ENCODE data around the gene NYNRIN.
A peak's percentile ranks its signal among the peaks of the same experiment; 100 is the strongest.
"Not testable (repeated sequence)": the region's sequence is repeated elsewhere in the genome, so short reads cannot be mapped to it uniquely, and the experiment has no call there.

Gene NYNRIN

GRCh38 chr14:24398653-24399446, at the start of gene NYNRIN:
Gene NYNRIN, plus strand, starts transcription at chr14:24399003. Its CDS starts 244 bp downstream, at chr14:24399247.
- DNase-seq, result no peak

GRCh38 chr14:24349742-24350141, 49.1 kb upstream of the NYNRIN start:
- DNase-seq, result no peak

GRCh38 chr14:24351517-24351916, 47.3 kb upstream of the NYNRIN start:
- DNase-seq, result no peak

- DNase-seq, result no peak
Observed at GRCh38 chr14:24353559-24354481, 45.0 kb upstream of the NYNRIN start.

- not testable (repeated sequence) for DNase-seq
Observed at GRCh38 chr14:24354482-24354825, 44.3 kb upstream of the NYNRIN start.

- DNase-seq, result no peak
Observed at GRCh38 chr14:24355009-24355408, 43.8 kb upstream of the NYNRIN start.

- no peak for DNase-seq
Observed at GRCh38 chr14:24356208-24356607, 42.6 kb upstream of the NYNRIN start.

- DNase-seq, result no peak
Observed at GRCh38 chr14:24360281-24360680, 38.5 kb upstream of the NYNRIN start.

- no peak for DNase-seq
Observed at GRCh38 chr14:24361326-24361725, 37.5 kb upstream of the NYNRIN start.

- DNase-seq, result no peak
Observed at GRCh38 chr14:24362241-24362960, 36.4 kb upstream of the NYNRIN start.

GRCh38 chr14:24363401-24363800, 35.4 kb upstream of the NYNRIN start:
- DNase-seq, result no peak

- DNase-seq, result no peak
Observed at GRCh38 chr14:24364841-24365240, 34.0 kb upstream of the NYNRIN start.

GRCh38 chr14:24365600-24366412, 33.0 kb upstream of the NYNRIN start:
- peak; percentile 88 for DNase-seq

- no peak for DNase-seq
Observed at GRCh38 chr14:24366413-24366720, 32.4 kb upstream of the NYNRIN start.

GRCh38 chr14:24366721-24367513, 31.9 kb upstream of the NYNRIN start:
- peak; percentile 96 for DNase-seq

- DNase-seq, result peak; percentile 90
Observed at GRCh38 chr14:24367514-24368211, 31.1 kb upstream of the NYNRIN start, which contains the start of gene NFATC4. Gene NFATC4, plus strand, starts transcription at chr14:24368184. Its CDS starts 157 bp downstream, at chr14:24368341.

- no peak for DNase-seq
Observed at GRCh38 chr14:24368212-24368561, 30.6 kb upstream of the NYNRIN start.

- peak; percentile 78 for DNase-seq
Observed at GRCh38 chr14:24368562-24369252, 30.1 kb upstream of the NYNRIN start.

- no peak for DNase-seq
Observed at GRCh38 chr14:24369463-24369862, 29.3 kb upstream of the NYNRIN start.

Measured in NCI-H1092 (cell line).